ENCODE results near the gene GLB1L2. TPM values are rescaled to one million over a fixed set of nuclear protein-coding genes. Genes with fewer than 3 reads are reported as not detected.

GLB1L2 gene
- total and polyA plus RNA-seq, 2 donors (not counting 1 experiment from before 2014, with no cell fraction given), result under 0.01 to 0.11 TPM

DNA sequence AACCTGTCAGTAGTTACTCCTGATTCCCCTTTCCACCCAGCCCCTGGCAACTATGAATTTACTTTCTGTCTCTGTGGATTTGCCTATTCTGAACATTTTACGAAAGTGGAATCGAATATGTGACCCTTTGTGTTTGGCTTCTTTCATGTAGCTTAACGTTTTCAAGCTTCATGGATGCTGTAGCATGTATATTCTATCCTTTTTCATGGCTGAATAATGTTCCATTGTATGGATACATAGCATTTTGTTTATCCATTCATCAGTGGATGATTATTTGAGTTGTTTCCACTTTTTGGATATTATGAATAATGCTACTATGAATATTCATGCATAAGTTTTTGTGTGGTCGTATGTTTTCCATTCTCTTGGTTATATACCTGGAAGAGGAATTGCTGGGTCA lies 9.2 kb upstream of the GLB1L2 start:
- TF ChIP-seq, protein P1, sequence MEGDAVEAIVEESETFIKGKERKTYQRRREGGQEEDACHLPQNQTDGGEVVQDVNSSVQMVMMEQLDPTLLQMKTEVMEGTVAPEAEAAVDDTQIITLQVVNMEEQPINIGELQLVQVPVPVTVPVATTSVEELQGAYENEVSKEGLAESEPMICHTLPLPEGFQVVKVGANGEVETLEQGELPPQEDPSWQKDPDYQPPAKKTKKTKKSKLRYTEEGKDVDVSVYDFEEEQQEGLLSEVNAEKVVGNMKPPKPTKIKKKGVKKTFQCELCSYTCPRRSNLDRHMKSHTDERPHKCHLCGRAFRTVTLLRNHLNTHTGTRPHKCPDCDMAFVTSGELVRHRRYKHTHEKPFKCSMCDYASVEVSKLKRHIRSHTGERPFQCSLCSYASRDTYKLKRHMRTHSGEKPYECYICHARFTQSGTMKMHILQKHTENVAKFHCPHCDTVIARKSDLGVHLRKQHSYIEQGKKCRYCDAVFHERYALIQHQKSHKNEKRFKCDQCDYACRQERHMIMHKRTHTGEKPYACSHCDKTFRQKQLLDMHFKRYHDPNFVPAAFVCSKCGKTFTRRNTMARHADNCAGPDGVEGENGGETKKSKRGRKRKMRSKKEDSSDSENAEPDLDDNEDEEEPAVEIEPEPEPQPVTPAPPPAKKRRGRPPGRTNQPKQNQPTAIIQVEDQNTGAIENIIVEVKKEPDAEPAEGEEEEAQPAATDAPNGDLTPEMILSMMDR (conservative IDR thresholded peaks at IDR 0.05 in 1 of 2, IDR thresholded peaks at IDR 0.05 in 1 of 2; ENCODE audit: low read depth in 1 of 2, low read length in 2 of 2), result no peak
- TF ChIP-seq EZH2 (IDR thresholded peaks at IDR 0.05; ENCODE audit: low read length, missing control alignments), result no peak
- no peak overlapping the region for H3K4me2 ChIP-seq (ENCODE audit: extremely low read depth, insufficient read depth, low read length)
- H3K9ac ChIP-seq (ENCODE audit: insufficient read depth, low read length), result no peak overlapping the region
- no peaks in the 10 kb centered on the region for H3K9me3 ChIP-seq (ENCODE audit: control insufficient read depth, insufficient read depth, low read depth, low read length)
- H3K27ac ChIP-seq (ENCODE audit: insufficient read depth, low read length), result no peak overlapping the region
- H3K4me3 ChIP-seq (replicated peaks in 1 of 4; ENCODE audit: control extremely low read depth in 1 of 4, insufficient read depth in 1 of 4, low read depth in 3 of 4, low read length in 4 of 4), result no peak overlapping the region
- H3K27me3 ChIP-seq (ENCODE audit: control insufficient read depth, insufficient read depth, low read length), result no peaks in the 10 kb centered on the region
- no peaks in the 10 kb centered on the region for H3K79me2 ChIP-seq (ENCODE audit: control insufficient read depth, insufficient read depth, low read length)
- no peaks in the 10 kb centered on the region for H4K20me1 ChIP-seq (ENCODE audit: control insufficient read depth, extremely low read depth, insufficient read depth, low read length)
- H3K4me1 ChIP-seq (ENCODE audit: control insufficient read depth, extremely low read depth, insufficient read depth, low read length), result no peaks in the 10 kb centered on the region
- no peaks in the 10 kb centered on the region for H3K36me3 ChIP-seq (ENCODE audit: control insufficient read depth, insufficient read depth, low read length)
- no peak overlapping the region for H2AFZ ChIP-seq (ENCODE audit: low read length)
- no peak for DNase-seq (ENCODE audit: low read depth in 2 of 2)

DNA sequence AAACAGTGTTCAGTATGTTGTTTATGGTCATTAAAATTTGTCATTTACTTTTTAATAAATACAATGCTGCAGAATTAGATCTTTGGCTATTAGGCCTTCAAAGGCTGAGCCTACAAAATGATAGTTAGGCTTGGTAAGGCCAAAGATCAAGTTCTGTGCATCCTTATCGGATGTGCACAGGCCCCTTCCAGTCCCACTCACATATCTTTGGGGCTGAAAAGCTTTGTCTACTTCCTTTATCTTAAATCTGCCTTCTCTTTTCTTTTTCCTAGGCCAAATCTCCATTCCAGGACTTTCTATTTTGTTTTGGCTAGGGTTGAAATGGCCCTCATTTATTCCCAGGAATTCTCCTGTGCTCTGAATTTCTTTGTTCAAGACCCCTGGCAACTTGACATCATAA lies 3.4 kb upstream of the GLB1L2 start:
- H3K4me1 ChIP-seq (ENCODE audit: control insufficient read depth, extremely low read depth, insufficient read depth, low read length), result no peaks in the 10 kb centered on the region
- H3K27ac ChIP-seq (ENCODE audit: insufficient read depth, low read length), result no peak overlapping the region
- H3K36me3 ChIP-seq (ENCODE audit: control insufficient read depth, insufficient read depth, low read length), result no peaks in the 10 kb centered on the region
- H3K4me3 ChIP-seq (replicated peaks in 1 of 4; ENCODE audit: control extremely low read depth in 1 of 4, insufficient read depth in 1 of 4, low read depth in 3 of 4, low read length in 4 of 4), result no peak overlapping the region
- H3K9me3 ChIP-seq (ENCODE audit: control insufficient read depth, insufficient read depth, low read depth, low read length), result no peaks in the 10 kb centered on the region
- no peaks in the 10 kb centered on the region for H4K20me1 ChIP-seq (ENCODE audit: control insufficient read depth, extremely low read depth, insufficient read depth, low read length)
- TF ChIP-seq EZH2 (IDR thresholded peaks at IDR 0.05; ENCODE audit: low read length, missing control alignments), result no peak
- TF ChIP-seq, protein P1 (conservative IDR thresholded peaks at IDR 0.05 in 1 of 2, IDR thresholded peaks at IDR 0.05 in 1 of 2; ENCODE audit: low read depth in 1 of 2, low read length in 2 of 2), result no peak
- no peak overlapping the region for H3K9ac ChIP-seq (ENCODE audit: insufficient read depth, low read length)
- H3K79me2 ChIP-seq (ENCODE audit: control insufficient read depth, insufficient read depth, low read length), result no peaks in the 10 kb centered on the region
- no peak overlapping the region for H2AFZ ChIP-seq (ENCODE audit: low read length)
- H3K4me2 ChIP-seq (ENCODE audit: extremely low read depth, insufficient read depth, low read length), result no peak overlapping the region
- DNase-seq (ENCODE audit: low read depth in 2 of 2), result no peak
- peaks cover 4% of the 10 kb centered on the region for H3K27me3 ChIP-seq (ENCODE audit: control insufficient read depth, insufficient read depth, low read length)

DNA sequence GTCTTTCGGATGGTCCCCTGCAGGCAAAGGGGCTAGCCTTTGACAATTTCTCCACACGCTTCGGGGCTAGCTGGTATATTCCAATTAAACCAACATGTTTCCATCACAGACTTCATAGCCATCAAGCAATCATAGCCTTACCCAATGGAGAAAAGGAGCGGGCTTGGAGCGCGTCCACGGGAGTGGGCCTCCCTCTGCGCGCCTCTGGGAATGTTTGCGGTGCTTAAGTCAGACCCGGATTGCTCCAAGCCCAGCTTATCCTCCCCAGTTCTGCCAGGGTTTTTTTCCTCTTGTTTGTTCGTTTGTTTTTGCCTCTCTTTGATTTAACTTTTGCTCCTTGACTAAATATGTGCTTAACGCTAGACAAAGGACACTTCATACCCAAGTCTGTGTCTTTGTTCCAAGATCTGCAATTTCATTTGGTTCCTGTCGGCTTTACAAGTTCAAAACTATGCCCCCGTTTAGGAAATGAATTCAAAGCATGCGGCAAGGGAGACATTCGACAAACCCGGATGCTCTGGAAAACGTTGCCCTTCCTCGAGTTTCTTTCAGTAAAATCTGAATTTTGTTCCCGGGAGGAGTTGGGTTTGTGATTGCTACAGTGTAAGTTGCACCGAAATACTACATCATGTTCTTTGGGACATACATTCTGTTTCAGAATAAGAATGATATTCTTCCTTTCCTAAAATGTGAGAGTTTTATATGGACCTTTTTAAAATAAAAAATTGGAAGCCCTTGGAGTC lies 1.0 kb upstream of the GLB1L2 start:
- no peak for DNase-seq (ENCODE audit: low read depth in 2 of 2)
- H3K27ac ChIP-seq (ENCODE audit: insufficient read depth, low read length), result no peak overlapping the region
- no peak overlapping the region for H3K9ac ChIP-seq (ENCODE audit: insufficient read depth, low read length)
- no peak overlapping the region for H3K4me2 ChIP-seq (ENCODE audit: extremely low read depth, insufficient read depth, low read length)
- TF ChIP-seq, protein P1 (conservative IDR thresholded peaks at IDR 0.05 in 1 of 2, IDR thresholded peaks at IDR 0.05 in 1 of 2; ENCODE audit: low read depth in 1 of 2, low read length in 2 of 2), result no peak
- TF ChIP-seq EZH2 (IDR thresholded peaks at IDR 0.05; ENCODE audit: low read length, missing control alignments), result no peak
- peak overlapping the region in 1 of 4 experiments; percentile 47 for H3K4me3 ChIP-seq (replicated peaks in 1 of 4; ENCODE audit: control extremely low read depth in 1 of 4, insufficient read depth in 1 of 4, low read depth in 3 of 4, low read length in 4 of 4)
- no peaks in the 10 kb centered on the region for H3K9me3 ChIP-seq (ENCODE audit: control insufficient read depth, insufficient read depth, low read depth, low read length)
- no peak overlapping the region for H2AFZ ChIP-seq (ENCODE audit: low read length)
- no peaks in the 10 kb centered on the region for H3K36me3 ChIP-seq (ENCODE audit: control insufficient read depth, insufficient read depth, low read length)
- no peaks in the 10 kb centered on the region for H4K20me1 ChIP-seq (ENCODE audit: control insufficient read depth, extremely low read depth, insufficient read depth, low read length)
- H3K27me3 ChIP-seq (ENCODE audit: control insufficient read depth, insufficient read depth, low read length), result peaks cover 4% of the 10 kb centered on the region
- H3K79me2 ChIP-seq (ENCODE audit: control insufficient read depth, insufficient read depth, low read length), result no peaks in the 10 kb centered on the region
- no peaks in the 10 kb centered on the region for H3K4me1 ChIP-seq (ENCODE audit: control insufficient read depth, extremely low read depth, insufficient read depth, low read length)
